GM23338 (cell line): ENCODE results near the gene SLC38A8. TPM values are rescaled to one million over a fixed set of nuclear protein-coding genes. Genes with fewer than 3 reads are reported as not detected.

Experiments used
- ATAC-seq: fragments of 200-7000 bp; cut with Tn5 transposase; 3 replicates; pipeline ENCODE4 v1.9.1; 2020
- DNase-seq: peaks from one replicate; pipeline ENCODE4 v3.0.0-alpha.2; 2015; ENCODE audit warnings: low spot score
- H2AFZ ChIP-seq: fragments of 200-600 bp; sonication (generic); 2 replicates; pipeline ENCODE4 v1.8.0; 2016; ENCODE audit warnings: antibody characterized with exemption, mild to moderate bottlenecking, moderate library complexity
- H3F3A ChIP-seq: fragments of 200-600 bp; sonication (generic); replicated peaks from 2 replicates; pipeline ENCODE4 v1.8.0; 2017; ENCODE audit warnings: antibody characterized with exemption, mixed run types, low read depth
- H3K27ac ChIP-seq: fragments of 200-600 bp; sonication (generic); 2 replicates; pipeline ENCODE4 v1.6.1; 2016; ENCODE audit warnings: low read depth
- H3K27me3 ChIP-seq: fragments of 200-600 bp; sonication (generic); 2 replicates; pipeline ENCODE4 v1.8.0; 2016; ENCODE audit warnings: mild to moderate bottlenecking, mixed run types, moderate library complexity; ENCODE audit not compliant: insufficient read depth
- H3K36me3 ChIP-seq: fragments of 200-600 bp; sonication (generic); 2 replicates; pipeline ENCODE4 v1.8.0; 2016; ENCODE audit warnings: mild to moderate bottlenecking; ENCODE audit not compliant: insufficient read depth
- H3K4me1 ChIP-seq: fragments of 200-600 bp; sonication (generic); 2 replicates; pipeline ENCODE4 v1.8.0; 2016; ENCODE audit warnings: mild to moderate bottlenecking, moderate library complexity; ENCODE audit not compliant: insufficient read depth
- H3K4me2 ChIP-seq: fragments of 200-600 bp; sonication (generic); 2 replicates; pipeline ENCODE4 v1.7.1; 2017; ENCODE audit warnings: mixed run types
- H3K4me3 ChIP-seq: fragments of 200-600 bp; sonication (generic); 2 replicates; pipeline ENCODE4 v1.6.1; 2016; ENCODE audit warnings: mixed run types
- H3K79me2 ChIP-seq: fragments of 200-600 bp; sonication (generic); replicated peaks from 2 replicates; pipeline ENCODE4 v1.8.0; 2017; ENCODE audit warnings: mild to moderate bottlenecking; ENCODE audit not compliant: insufficient read depth
- H3K9me2 ChIP-seq: fragments of 200-600 bp; sonication (generic); 2 replicates; pipeline ENCODE4 v1.8.0; 2017; ENCODE audit not compliant: insufficient read depth
- H4K20me1 ChIP-seq: fragments of 200-600 bp; sonication (generic); replicated peaks from 2 replicates; pipeline ENCODE4 v1.8.0; 2017; ENCODE audit warnings: mild to moderate bottlenecking; ENCODE audit not compliant: insufficient read depth
- H3K27ac Mint-ChIP-seq: 2 replicates; pipeline ENCODE4 v1.8.0; 2020; ENCODE audit warnings: inconsistent platforms, mild to moderate bottlenecking, moderate library complexity, mixed read lengths
- H3K27me3 Mint-ChIP-seq: 3 replicates; pipeline ENCODE4 v1.8.0; 2022; ENCODE audit warnings: low read depth, mild to moderate bottlenecking, moderate library complexity, mixed read lengths, inconsistent platforms; ENCODE audit not compliant: insufficient read depth, poor library complexity
- H3K36me3 Mint-ChIP-seq: 3 replicates; pipeline ENCODE4 v1.8.0; 2021; ENCODE audit warnings: low read depth, mild to moderate bottlenecking, inconsistent platforms, moderate library complexity, mixed read lengths
- H3K4me1 Mint-ChIP-seq: 3 replicates; pipeline ENCODE4 v1.8.0; 2020; ENCODE audit warnings: mild to moderate bottlenecking, inconsistent platforms, mixed read lengths
- H3K4me3 Mint-ChIP-seq: 3 replicates; pipeline ENCODE4 v1.8.0; 2021; ENCODE audit warnings: moderate library complexity, mild to moderate bottlenecking, inconsistent platforms, mixed read lengths
- H3K9me3 Mint-ChIP-seq: 3 replicates; pipeline ENCODE4 v1.8.0; 2020; ENCODE audit warnings: moderate library complexity, mild to moderate bottlenecking, inconsistent platforms, mixed read lengths
- CREB1 ChIP-seq: fragments of 250-450 bp; sonication (Bioruptor Pico); IDR thresholded peaks from 2 replicates; pipeline ENCODE4 v1.5.0; 2020; ENCODE audit warnings: low read depth, mild to moderate bottlenecking, moderate library complexity
- CTCF ChIP-seq, 2 experiments: fragments of 200-600 bp in 1 of 2; sonication (generic) in 1 of 2; conservative IDR thresholded peaks; 2 replicates each; pipeline versions ENCODE4 v1.5.1 to v1.6.1; 2016 to 2017; ENCODE audit warnings: antibody characterized with exemption in 2 of 2, low read depth in 2 of 2, mild to moderate bottlenecking in 2 of 2, moderate library complexity in 1 of 2
- EZH2 ChIP-seq: fragments of 200-600 bp; sonication (generic); IDR thresholded peaks from one replicate; pipeline ENCODE4 v1.8.0; 2017; ENCODE audit warnings: antibody characterized with exemption, mild to moderate bottlenecking, low read depth; ENCODE audit not compliant: unreplicated experiment
- EZH2phosphoT487 ChIP-seq: fragments of 200-600 bp; sonication (generic); IDR thresholded peaks from one replicate; pipeline ENCODE4 v1.8.1; 2018; ENCODE audit warnings: antibody characterized with exemption; ENCODE audit not compliant: unreplicated experiment
- JUNB ChIP-seq: IDR thresholded peaks from one replicate; pipeline ENCODE4 v1.6.1; 2016; ENCODE audit warnings: antibody characterized with exemption; ENCODE audit not compliant: unreplicated experiment
- NANOG ChIP-seq: IDR thresholded peaks from 2 replicates; pipeline ENCODE4 v1.6.1; 2016; ENCODE audit warnings: antibody characterized with exemption, borderline replicate concordance
- POLR2AphosphoS5 ChIP-seq: IDR thresholded peaks from 2 replicates; pipeline ENCODE4 v1.6.1; 2016; ENCODE audit warnings: antibody characterized with exemption, low read depth
- REST ChIP-seq: IDR thresholded peaks from one replicate; pipeline ENCODE4 v1.6.1; 2018; ENCODE audit warnings: antibody characterized with exemption; ENCODE audit not compliant: unreplicated experiment
- STAT1 ChIP-seq: IDR thresholded peaks from one replicate; pipeline ENCODE4 v1.6.1; 2016; ENCODE audit warnings: antibody characterized with exemption; ENCODE audit not compliant: unreplicated experiment
- ZNF114 ChIP-seq: fragments of 250-450 bp; sonication (Bioruptor Pico); IDR thresholded peaks from 2 replicates; pipeline ENCODE4 v1.5.0; 2020; ENCODE audit warnings: mild to moderate bottlenecking, moderate library complexity
- ZNF331 ChIP-seq: fragments of 250-450 bp; sonication (Bioruptor Pico); IDR thresholded peaks from 2 replicates; pipeline ENCODE4 v1.5.0; 2020; ENCODE audit warnings: low read depth, mild to moderate bottlenecking, moderate library complexity
- ZNF462 ChIP-seq: fragments of 250-450 bp; sonication (Bioruptor Pico); IDR thresholded peaks from 2 replicates; pipeline ENCODE4 v1.5.0; 2020; ENCODE audit warnings: mild to moderate bottlenecking, moderate library complexity
- polyA plus RNA-seq: library from polyadenylated mRNA; unstranded; fragments of >200 nt; fragmentation: Nextera tagmentation; extraction: Ambion mirVana; gene quantifications from 2 replicates; pipeline ENCODE4 v1.2.1, GENCODE V29; 2016
- total RNA-seq: library from RNA; depleted of rRNA; stranded (reverse); fragments of >200 nt; shearing (Covaris generic); gene quantifications from 2 replicates; pipeline ENCODE4 v1.2.3, GENCODE V29; 2014

SLC38A8 gene
- total and polyA plus RNA-seq, 2 experiments from 2014 or later: not detected

GRCh38 chr16:83983491-83983890, 59.1 kb downstream of the SLC38A8 start (continued):
- TF ChIP-seq CTCF (conservative IDR thresholded peaks at IDR 0.05; ENCODE audit: low read depth in 2 of 2): no peak

GRCh38 chr16:83981799-83982198, 60.8 kb downstream of the SLC38A8 start:
- no peak overlapping the region for H3K4me3 ChIP-seq
- no peak overlapping the region for H3K27ac ChIP-seq
- H3K4me1 Mint-ChIP-seq: no peaks in the 10 kb centered on the region
- ATAC-seq: no peak
- no peaks in the 10 kb centered on the region for H3K36me3 ChIP-seq
- no peak overlapping the region for H2AFZ ChIP-seq
- no peaks in the 10 kb centered on the region for H3K4me1 ChIP-seq
- H3K36me3 Mint-ChIP-seq: peaks cover 28% of the 10 kb centered on the region
- no peaks in the 10 kb centered on the region for H3F3A ChIP-seq
- no peaks in the 10 kb centered on the region for H3K27me3 ChIP-seq
- no peaks in the 10 kb centered on the region for H4K20me1 ChIP-seq
- H3K9me3 Mint-ChIP-seq: peaks cover 24% of the 10 kb centered on the region
- H3K4me2 ChIP-seq: no peak overlapping the region
- no peaks in the 10 kb centered on the region for H3K79me2 ChIP-seq
- peaks cover 7% of the 10 kb centered on the region for H3K27me3 Mint-ChIP-seq
- no peaks in the 10 kb centered on the region for H3K9me2 ChIP-seq
- no peak overlapping the region for H3K27ac Mint-ChIP-seq
- H3K4me3 Mint-ChIP-seq: no peak overlapping the region
- DNase-seq: no peak
- TF ChIP-seq ZNF114 (no peak), REST (no peak), POLR2AphosphoS5 (no peak), JUNB (no peak), EZH2 (no peak), ZNF331 (CRISPR knock-in tag) (no peak), CREB1 (CRISPR knock-in tag) (no peak), STAT1 (no peak), CTCF (conservative IDR thresholded peaks at IDR 0.05; ENCODE audit: low read depth in 2 of 2) (no peak), ZNF462 (CRISPR knock-in tag) (no peak), EZH2phosphoT487 (no peak), NANOG (no peak)
